ENCODE measurements around the gene C4A.
A peak's percentile ranks its signal among the peaks of the same experiment; 100 is the strongest.

C4A gene

GRCh38 chr6:31948753-31949413 is 33.0 kb upstream of the C4A start:
- peaks cover 13% of the 10 kb centered on the region; the same call in 1 of the 2 replicates for H3K27me3 ChIP-seq (ENCODE audit: insufficient read depth, low read depth)
- H3K4me3 ChIP-seq (IDR thresholded peaks at IDR 0.05; ENCODE audit: insufficient read depth, low read depth, low read length): no peak overlapping the region
- H3K4me1 ChIP-seq (ENCODE audit: low read depth, poor library complexity, severe bottlenecking): no peaks in the 10 kb centered on the region
- H4K20me1 ChIP-seq (ENCODE audit: insufficient read depth): no peaks in the 10 kb centered on the region
- no peaks in the 10 kb centered on the region for H3K36me3 ChIP-seq (ENCODE audit: insufficient read depth)
- no peak overlapping the region for H3K9ac ChIP-seq
- no peak overlapping the region for H3K4me2 ChIP-seq
- H2AFZ ChIP-seq (ENCODE audit: low read depth): no peak overlapping the region
- TF ChIP-seq CTCF (conservative IDR thresholded peaks at IDR 0.05; ENCODE audit: low read depth, low read length): no peak
- H3K27ac ChIP-seq: no peak overlapping the region
- H3K79me2 ChIP-seq (ENCODE audit: insufficient read depth, low read depth): no peaks in the 10 kb centered on the region

- Histone ChIP-seq H3K9ac (no peak overlapping the region), H3K4me3 (IDR thresholded peaks at IDR 0.05; ENCODE audit: insufficient read depth, low read depth, low read length) (no peak overlapping the region), H4K20me1 (ENCODE audit: insufficient read depth) (no peaks in the 10 kb centered on the region), H3K36me3 (ENCODE audit: insufficient read depth) (no peaks in the 10 kb centered on the region), H3K27ac (no peak overlapping the region), H3K79me2 (ENCODE audit: insufficient read depth, low read depth) (no peaks in the 10 kb centered on the region), H3K4me1 (ENCODE audit: low read depth, poor library complexity, severe bottlenecking) (no peaks in the 10 kb centered on the region), H3K27me3 (ENCODE audit: insufficient read depth, low read depth) (peaks cover 3% of the 10 kb centered on the region; the same call in 1 of the 2 replicates), H2AFZ (ENCODE audit: low read depth) (no peak overlapping the region), H3K4me2 (no peak overlapping the region)
- TF ChIP-seq CTCF (conservative IDR thresholded peaks at IDR 0.05; ENCODE audit: low read depth, low read length): no peak
Measured at GRCh38 chr6:31949926-31950548, 31.8 kb upstream of the C4A start.

- Histone ChIP-seq H3K9ac (no peak overlapping the region), H3K79me2 (ENCODE audit: insufficient read depth, low read depth) (peaks cover 6% of the 10 kb centered on the region; the same call in 1 of the 2 replicates), H3K27ac (no peak overlapping the region), H3K4me1 (ENCODE audit: low read depth, poor library complexity, severe bottlenecking) (peaks cover 1% of the 10 kb centered on the region), H3K4me2 (no peak overlapping the region), H3K27me3 (ENCODE audit: insufficient read depth, low read depth) (no peaks in the 10 kb centered on the region), H3K36me3 (ENCODE audit: insufficient read depth) (0 out of 2 replicates have a peak, but pooled peaks cover 5% of the 10 kb centered on the region), H3K4me3 (IDR thresholded peaks at IDR 0.05; ENCODE audit: insufficient read depth, low read depth, low read length) (no peak overlapping the region), H4K20me1 (ENCODE audit: insufficient read depth) (no peaks in the 10 kb centered on the region), H2AFZ (ENCODE audit: low read depth) (no peak overlapping the region)
- TF ChIP-seq CTCF (conservative IDR thresholded peaks at IDR 0.05; ENCODE audit: low read depth, low read length): peak; percentile 63
Measured at GRCh38 chr6:31952140-31952805, 29.6 kb upstream of the C4A start.

GRCh38 chr6:31952890-31953289 is 29.0 kb upstream of the C4A start:
- H3K9ac ChIP-seq: no peak overlapping the region
- H3K4me3 ChIP-seq (IDR thresholded peaks at IDR 0.05; ENCODE audit: insufficient read depth, low read depth, low read length): no peak overlapping the region
- 0 out of 2 replicates have a peak, but pooled peaks cover 5% of the 10 kb centered on the region for H3K36me3 ChIP-seq (ENCODE audit: insufficient read depth)
- no peaks in the 10 kb centered on the region for H4K20me1 ChIP-seq (ENCODE audit: insufficient read depth)
- H2AFZ ChIP-seq (ENCODE audit: low read depth): no peak overlapping the region
- peaks cover 10% of the 10 kb centered on the region for H3K79me2 ChIP-seq (ENCODE audit: insufficient read depth, low read depth)
- H3K4me1 ChIP-seq (ENCODE audit: low read depth, poor library complexity, severe bottlenecking): peaks cover 8% of the 10 kb centered on the region
- H3K4me2 ChIP-seq: no peak overlapping the region
- TF ChIP-seq CTCF (conservative IDR thresholded peaks at IDR 0.05; ENCODE audit: low read depth, low read length): no peak; the same call in 1 of the 2 replicates
- H3K27me3 ChIP-seq (ENCODE audit: insufficient read depth, low read depth): no peaks in the 10 kb centered on the region
- H3K27ac ChIP-seq: no peak overlapping the region

All from KMS-11 (cell line).